NCI-H526 treated with DMSO at 0.1 percent for 48 hours (cell line): Measurements from ENCODE around the gene STAB1.

Source experiments
- DNase-seq: peaks from one replicate; lab custom pipeline; 2025; lab: John Stamatoyannopoulos, UW

The STAB1 gene

GRCh38 chr3:52487050-52487787 is 7.9 kb upstream of the STAB1 start:
- DNase-seq, result no peak

DNA sequence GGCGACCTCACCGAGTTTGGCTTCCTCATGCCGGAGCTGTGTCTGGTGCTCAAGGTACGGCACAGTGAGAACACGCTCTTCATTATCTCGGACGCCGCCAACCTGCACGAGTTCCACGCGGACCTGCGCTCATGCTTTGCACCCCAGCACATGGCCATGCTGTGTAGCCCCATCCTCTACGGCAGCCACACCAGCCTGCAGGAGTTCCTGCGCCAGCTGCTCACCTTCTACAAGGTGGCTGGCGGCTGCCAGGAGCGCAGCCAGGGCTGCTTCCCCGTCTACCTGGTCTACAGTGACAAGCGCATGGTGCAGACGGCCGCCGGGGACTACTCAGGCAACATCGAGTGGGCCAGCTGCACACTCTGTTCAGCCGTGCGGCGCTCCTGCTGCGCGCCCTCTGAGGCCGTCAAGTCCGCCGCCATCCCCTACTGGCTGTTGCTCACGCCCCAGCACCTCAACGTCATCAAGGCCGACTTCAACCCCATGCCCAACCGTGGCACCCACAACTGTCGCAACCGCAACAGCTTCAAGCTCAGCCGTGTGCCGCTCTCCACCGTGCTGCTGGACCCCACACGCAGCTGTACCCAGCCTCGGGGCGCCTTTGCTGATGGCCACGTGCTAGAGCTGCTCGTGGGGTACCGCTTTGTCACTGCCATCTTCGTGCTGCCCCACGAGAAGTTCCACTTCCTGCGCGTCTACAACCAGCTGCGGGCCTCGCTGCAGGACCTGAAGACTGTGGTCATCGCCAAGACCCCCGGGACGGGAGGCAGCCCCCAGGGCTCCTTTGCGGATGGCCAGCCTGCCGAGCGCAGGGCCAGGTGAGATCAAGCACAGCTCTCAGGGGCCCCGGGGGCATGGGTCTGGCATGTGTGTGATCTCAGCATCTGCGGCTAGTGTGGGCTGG is 7.1 kb upstream of the STAB1 start:
- no peak for DNase-seq

GRCh38 chr3:52488746-52489145 is 6.4 kb upstream of the STAB1 start:
- no peak for DNase-seq

GRCh38 chr3:52489453-52489852 is 5.7 kb upstream of the STAB1 start:
- DNase-seq, result no peak

DNA sequence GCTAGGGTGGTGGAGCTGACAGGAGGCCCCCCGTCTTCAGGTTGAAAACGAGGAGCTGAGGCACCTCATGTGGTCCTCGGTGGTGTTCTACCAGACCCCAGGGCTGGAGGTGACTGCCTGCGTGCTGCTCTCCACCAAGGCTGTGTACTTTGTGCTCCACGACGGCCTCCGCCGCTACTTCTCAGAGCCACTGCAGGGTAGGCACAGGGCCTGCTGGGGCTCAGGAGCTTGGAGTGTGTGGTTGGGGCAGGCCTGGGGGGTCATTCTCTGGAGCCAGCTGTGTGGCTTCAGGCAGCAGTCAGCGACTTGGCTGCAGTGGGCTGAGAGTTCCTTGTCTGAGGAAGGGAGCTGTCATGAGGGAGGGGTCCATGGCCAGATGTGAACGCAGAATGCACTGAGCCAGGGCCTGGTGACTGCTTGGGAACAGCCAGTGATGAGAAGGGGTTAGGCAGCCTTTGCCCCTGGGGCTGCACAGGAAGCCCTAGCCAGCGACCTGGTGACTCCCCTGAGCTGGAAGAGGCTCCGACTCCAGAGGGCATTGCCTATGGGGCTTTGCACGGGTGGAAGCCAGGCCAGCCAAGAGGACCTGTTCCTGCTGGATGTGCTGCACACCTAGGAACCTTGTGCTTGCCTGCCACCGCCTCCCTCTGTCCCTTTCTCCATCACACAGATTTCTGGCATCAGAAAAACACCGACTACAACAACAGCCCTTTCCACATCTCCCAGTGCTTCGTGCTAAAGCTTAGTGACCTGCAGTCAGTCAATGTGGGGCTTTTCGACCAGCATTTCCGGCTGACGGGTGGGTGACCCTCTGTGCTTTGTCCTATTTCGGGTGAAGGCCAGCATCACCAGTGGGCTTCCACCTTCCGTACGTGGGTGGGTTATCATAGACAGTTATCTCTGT is 4.9 kb upstream of the STAB1 start:
- DNase-seq, result no peak

DNA sequence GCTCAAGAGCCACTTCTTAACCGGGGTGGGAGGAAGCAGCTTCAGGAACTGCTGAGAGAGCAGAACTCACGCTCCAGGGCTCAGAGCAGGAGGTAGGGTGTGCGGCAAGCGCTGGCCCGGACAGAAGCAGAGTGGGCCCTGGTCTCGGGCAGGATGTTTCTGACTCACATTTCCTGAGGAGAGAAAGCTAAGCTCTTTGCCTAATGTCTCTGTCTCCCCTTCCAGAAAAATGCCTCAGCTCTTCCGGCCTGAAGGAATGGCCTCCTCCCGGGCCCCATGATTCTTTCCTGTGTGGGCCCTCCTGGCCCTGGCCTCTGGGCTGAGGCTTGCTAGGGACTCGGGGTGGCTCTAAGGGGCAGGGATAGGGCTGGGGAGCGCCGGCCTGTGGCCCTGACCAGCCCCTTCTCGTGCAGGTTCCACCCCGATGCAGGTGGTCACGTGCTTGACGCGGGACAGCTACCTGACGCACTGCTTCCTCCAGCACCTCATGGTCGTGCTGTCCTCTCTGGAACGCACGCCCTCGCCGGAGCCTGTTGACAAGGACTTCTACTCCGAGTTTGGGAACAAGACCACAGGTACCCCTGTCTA is 4.1 kb upstream of the STAB1 start:
- DNase-seq, result no peak

- no peak for DNase-seq
These were observed 3.1 kb upstream of the STAB1 start for GRCh38 chr3:52492059-52492458.

- DNase-seq, result no peak
These were observed 1.7 kb upstream of the STAB1 start for GRCh38 chr3:52493232-52494017.

- no peak for DNase-seq
These were observed 693 bp upstream of the STAB1 start for GRCh38 chr3:52494445-52494844.

- no peak for DNase-seq
These were observed 852 bp downstream of the STAB1 start for GRCh38 chr3:52495777-52496602.

DNA sequence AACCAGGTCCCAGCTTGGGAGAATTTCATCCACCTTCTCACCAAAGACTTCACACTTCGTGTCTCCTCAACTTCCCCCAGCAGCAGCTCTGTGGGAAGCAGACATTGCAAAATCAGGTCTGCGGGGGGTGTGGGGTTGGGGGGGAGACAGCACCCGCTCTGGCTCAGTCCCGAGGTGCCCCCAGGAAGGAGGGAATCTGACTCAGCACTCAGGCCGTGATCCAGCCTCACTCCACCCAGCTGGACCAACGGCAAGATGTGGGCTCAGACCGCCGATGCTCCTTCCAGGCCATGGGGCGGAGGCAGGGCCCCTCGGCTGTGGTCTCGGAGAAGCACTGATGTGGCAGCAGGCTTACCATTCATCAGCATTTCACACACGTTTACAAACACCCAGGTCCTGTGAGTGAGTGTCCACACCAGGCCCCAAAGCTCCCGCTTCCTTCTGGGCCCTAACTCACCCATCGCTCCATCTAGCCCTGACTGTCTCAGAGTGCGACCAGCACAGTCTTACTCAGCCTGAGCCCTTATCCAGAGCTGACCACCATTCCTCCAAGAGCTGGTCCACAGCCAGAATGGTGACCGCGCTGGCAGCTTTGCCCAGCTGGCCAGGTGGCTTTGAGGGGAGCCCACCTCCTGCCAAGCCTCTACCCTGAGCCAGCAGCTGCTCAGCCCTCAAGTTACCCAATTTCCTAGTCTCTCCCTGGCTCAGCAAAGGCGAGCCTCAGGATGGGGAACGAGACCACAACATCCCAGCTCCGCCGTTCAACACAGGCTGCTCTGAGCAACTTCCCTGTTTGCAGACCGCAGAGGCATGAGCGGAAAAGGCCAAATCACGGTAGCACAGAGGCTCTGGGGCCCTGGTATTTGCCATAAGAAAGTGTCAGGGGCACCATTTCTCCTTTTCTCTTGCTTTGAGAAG is 3.3 kb downstream of the STAB1 start:
- DNase-seq, result no peak

DNA sequence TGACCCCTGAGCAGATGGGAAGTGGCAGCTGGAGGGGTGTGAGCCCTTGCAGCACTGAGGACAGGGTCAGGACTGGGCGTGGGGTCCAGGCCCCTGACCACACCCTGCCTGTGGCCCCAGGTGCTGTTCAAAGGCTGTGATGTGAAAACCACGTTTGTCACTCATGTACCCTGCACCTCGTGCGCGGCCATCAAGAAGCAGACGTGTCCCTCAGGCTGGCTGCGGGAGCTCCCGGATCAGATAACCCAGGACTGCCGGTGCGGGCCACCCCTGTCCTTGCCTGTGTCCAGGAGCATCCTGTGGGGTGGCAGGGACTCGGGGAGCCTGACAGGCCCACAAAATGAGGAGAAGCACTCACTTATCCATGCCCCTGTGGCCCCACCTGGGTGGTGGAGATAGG is 5.9 kb downstream of the STAB1 start:
- DNase-seq, result no peak

GRCh38 chr3:52502001-52502400 is 6.9 kb downstream of the STAB1 start:
- DNase-seq, result no peak

DNA sequence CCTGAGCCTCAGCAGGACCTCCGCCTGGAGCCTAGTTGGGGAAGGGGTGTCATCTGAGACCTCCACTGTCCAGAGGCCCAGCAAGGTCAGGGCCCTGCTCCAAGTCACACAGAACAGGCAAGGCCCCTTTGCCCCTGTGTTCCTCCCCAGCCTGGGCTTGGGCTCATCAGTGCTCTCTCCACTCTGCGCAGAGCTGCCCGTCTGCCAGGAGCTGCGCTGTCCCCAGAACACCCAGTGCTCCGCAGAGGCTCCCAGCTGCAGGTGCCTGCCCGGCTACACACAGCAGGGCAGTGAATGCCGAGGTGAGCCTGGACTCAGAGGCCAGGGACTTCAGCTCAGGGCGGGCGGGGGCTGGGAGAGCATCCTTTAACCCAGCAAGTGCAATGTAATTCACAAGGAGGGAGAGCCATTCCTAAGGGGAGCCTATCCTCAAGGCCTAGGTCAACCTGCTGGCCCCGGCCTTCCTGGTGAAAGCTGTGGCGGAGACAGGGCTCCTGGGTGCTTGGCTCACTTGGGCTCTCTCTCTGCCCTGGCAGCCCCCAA is 7.7 kb downstream of the STAB1 start:
- no peak for DNase-seq

DNA sequence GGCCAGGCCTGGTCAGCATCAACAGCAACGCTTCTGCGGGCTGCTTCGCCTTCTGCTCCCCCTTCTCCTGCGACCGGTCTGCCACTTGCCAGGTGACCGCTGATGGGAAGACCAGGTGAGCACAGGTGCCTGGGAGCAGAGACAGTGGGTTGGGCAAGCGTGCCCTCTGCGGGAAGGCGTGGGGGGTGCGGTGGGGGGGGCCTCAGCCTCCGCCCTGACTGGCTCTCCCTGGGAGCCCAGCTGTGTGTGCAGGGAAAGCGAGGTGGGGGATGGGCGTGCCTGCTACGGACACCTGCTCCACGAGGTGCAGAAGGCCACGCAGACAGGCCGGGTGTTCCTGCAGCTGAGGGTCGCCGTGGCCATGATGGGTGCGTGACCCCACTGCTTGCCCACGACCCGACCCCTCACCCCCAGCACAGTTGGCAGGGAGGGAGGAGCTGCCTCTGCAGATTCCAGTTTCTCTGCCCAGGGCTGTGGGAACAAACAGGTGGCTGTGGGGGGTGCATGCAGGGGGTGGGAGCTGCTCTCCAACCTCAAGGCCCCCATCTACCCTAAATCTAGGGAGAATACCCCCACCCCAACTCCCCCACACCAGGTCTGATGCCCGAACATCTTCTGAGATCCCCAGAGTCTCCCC is 8.8 kb downstream of the STAB1 start:
- DNase-seq, result no peak

- no peak for DNase-seq
These were observed 9.8 kb downstream of the STAB1 start for GRCh38 chr3:52504977-52505376.

DNA sequence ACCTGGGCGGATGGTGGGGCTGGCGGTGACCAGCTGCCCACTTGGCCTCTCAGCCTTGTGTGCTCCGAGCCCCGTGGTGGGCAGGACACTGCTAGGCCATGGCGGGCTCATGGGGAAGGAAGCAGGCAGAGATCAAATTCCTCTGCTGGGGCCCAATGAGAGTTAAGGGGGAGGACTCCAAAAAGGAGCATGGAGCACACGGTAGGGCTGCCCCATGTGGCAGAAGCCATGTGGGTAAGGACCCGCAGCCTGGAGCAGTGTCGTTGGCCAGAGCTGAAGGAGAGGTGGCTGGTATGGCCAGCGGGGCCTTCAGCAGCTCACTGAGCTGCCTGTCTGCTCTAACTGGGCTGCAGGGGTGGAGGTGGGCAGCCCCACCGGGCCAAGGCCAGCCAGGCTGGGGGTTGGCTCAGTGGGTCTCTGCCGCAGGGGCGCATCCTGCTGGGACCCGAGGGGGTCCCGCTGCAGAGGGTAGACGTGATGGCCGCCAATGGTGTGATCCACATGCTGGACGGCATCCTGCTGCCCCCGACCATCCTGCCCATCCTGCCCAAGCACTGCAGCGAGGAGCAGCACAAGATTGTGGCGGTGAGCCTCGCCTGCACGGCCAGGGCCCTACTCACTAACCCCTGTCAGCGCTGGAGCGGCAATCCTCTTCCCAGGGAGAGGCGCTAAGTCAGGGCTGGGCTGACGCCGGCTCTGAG is 11.3 kb downstream of the STAB1 start:
- no peak for DNase-seq

DNA sequence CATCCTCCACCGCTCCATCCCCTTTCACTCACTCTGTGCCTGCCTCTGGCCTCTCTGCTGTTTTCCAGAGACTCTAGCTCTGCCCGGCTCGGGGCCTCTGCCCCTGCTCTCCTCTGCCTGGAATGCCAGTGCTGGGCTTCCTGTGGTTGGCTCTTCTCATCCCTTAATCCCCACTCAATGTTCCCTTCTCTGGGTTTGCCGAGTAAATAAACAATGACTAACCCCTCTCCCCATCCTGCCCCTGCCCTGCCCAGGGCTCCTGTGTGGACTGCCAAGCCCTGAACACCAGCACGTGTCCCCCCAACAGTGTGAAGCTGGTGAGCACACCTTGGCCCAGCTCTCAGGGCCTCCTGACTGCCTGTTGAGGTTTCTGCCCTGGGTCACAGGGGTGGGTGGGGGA is 12.2 kb downstream of the STAB1 start:
- no peak for DNase-seq
